ENCODE data around the gene PPP1R36.
"Not testable (repeated sequence)": the region's sequence is repeated elsewhere in the genome, so short reads cannot be mapped to it uniquely, and the experiment has no call there.

PPP1R36 gene

DNA sequence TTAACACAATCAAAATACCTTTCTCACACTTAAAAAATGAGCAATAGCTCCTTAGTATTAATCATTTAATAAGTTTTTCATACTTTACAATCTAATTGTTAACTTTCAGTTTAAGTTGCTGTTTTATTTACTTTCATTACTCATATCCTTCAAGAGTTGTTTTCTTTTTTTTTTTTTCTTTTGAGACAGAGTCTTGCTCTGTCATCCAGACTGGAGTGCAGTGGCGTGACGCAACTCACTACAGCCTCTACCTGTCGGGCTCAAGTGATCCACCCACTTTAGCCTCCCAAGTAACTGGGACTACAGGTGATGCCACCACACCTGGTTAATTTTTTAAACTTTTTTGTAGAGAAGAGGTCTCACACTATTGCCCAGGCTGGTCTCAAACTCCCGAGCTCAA is 29.1 kb upstream of the PPP1R36 start:
- DNase-seq, result no peak

GRCh38 chr14:64522591-64523355 is 27.0 kb upstream of the PPP1R36 start:
- no peak for DNase-seq

GRCh38 chr14:64525354-64525753 is 24.4 kb upstream of the PPP1R36 start:
- no peak for DNase-seq

DNA sequence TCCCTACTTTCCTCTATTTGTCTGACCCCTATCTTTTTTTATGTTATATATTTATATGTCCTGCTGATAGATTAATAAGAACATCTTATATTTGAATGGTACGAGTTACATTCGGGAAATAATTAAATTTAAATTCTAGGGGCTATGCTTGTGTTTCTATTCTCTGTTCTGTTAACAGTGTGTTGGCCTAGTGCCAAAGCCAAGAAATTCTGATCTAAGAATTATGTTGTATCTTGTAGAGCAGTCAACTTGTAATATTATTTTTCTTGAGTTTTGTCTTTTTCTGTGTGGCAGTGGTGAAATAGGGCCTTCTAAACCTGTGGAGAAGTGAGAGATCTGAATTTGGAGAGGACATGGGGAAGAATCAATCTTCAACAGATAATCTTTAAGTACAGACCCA is 18.2 kb upstream of the PPP1R36 start:
- DNase-seq, result no peak

DNA sequence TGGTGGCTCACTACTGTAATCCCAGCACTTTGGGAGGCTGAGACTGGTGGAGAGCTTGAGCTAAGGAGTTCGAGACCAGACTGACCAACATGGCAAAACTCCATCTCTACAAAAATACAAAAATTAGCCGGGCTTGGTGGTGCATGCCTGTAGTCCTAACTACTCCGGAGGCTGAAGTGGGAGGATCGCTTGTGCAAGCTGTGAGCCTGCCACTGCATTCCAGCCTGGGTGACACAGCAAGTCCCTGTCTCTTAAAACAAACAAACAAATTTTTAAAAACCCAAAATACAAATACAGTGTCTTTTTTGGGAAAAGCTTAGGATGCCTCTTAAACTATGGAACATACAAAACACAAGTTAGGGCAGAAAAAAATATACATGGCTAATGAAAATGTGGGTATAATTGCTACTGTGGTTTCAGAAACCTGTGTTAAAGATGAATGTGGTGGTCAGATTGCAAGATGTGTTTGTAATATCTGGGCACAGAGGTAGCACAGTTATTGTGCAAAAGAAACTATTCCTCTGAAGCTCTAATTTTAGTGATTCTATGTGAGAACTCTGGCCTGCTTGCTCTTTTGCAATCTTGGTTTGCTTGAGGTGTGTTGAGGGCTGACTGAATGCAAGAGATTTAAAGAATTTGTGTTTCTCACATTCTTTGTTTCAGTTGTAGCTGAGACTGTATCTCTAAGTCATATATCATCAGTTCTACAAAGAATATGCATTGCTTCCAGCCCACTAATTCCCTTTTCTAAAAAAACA is 13.1 kb upstream of the PPP1R36 start:
- DNase-seq, result no peak

DNA sequence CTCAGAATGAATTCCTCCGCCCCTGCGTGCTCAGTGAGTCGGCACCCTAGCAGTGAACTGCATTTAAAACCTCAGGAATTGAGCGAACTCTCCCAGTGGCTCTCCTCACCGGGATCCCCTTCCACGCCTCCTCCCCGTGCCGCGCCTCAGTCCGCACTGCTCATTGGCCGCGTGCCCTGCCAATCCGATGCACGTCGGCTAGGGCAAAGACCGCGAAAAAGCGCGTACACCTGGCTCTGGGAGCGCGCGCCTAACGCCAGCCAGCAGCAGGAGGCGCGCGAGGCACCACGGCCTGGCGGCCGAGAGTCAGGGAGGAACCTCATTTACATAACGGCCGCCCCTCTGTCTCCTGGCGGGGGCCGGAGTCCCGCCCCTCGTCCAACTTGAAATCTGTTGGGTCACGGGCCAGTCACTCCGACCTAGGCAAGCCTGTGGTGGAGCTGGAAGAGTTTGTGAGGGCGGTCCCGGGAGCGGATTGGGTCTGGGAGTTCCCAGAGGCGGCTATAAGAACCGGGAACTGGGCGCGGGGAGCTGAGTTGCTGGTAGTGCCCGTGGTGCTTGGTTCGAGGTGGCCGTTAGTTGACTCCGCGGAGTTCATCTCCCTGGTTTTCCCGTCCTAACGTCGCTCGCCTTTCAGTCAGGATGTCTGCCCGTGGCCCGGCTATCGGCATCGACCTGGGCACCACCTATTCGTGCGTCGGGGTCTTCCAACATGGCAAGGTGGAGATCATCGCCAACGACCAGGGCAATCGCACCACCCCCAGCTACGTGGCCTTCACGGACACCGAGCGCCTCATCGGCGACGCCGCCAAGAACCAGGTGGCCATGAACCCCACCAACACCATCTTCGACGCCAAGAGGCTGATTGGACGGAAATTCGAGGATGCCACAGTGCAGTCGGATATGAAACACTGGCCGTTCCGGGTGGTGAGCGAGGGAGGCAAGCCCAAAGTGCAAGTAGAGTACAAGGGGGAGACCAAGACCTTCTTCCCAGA is 9.3 kb upstream of the PPP1R36 start, which contains the start of gene HSPA2:
Gene HSPA2, plus strand, starts transcription at position 534 of the 995 bp plus-strand sequence. Its CDS starts 109 bp downstream, at position 643.
- DNase-seq, result peak; percentile 86

- no peak for DNase-seq
Observed at GRCh38 chr14:64541261-64541971, 8.3 kb upstream of the PPP1R36 start.

DNA sequence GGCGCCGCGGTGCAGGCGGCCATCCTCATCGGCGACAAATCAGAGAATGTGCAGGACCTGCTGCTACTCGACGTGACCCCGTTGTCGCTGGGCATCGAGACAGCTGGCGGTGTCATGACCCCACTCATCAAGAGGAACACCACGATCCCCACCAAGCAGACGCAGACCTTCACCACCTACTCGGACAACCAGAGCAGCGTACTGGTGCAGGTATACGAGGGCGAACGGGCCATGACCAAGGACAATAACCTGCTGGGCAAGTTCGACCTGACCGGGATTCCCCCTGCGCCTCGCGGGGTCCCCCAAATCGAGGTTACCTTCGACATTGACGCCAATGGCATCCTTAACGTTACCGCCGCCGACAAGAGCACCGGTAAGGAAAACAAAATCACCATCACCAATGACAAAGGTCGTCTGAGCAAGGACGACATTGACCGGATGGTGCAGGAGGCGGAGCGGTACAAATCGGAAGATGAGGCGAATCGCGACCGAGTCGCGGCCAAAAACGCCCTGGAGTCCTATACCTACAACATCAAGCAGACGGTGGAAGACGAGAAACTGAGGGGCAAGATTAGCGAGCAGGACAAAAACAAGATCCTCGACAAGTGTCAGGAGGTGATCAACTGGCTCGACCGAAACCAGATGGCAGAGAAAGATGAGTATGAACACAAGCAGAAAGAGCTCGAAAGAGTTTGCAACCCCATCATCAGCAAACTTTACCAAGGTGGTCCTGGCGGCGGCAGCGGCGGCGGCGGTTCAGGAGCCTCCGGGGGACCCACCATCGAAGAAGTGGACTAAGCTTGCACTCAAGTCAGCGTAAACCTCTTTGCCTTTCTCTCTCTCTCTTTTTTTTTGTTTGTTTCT is 7.6 kb upstream of the PPP1R36 start:
- DNase-seq, result no peak

GRCh38 chr14:64542836-64543201 is 6.9 kb upstream of the PPP1R36 start:
- no peak for DNase-seq

GRCh38 chr14:64544607-64545312 is 5.0 kb upstream of the PPP1R36 start:
- no peak for DNase-seq

DNA sequence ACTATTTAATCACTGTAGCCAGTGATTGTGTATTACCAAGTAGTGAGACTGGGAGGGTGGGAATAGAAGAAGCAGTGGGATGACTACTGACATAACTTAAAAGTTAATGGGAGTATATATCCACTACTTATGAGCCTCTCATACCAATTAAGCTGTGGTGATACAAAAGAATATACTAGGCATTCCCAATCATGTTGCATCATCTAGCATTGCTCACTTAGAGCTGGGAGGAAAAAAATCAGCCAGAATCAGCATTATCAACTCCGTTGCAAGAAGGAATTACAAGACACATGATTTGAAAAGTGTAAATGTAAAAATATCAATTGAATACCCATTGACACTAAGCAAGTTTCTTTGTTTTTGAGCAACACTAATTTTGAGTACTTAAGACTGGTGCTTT is 745 bp upstream of the PPP1R36 start:
- DNase-seq, result no peak

DNA sequence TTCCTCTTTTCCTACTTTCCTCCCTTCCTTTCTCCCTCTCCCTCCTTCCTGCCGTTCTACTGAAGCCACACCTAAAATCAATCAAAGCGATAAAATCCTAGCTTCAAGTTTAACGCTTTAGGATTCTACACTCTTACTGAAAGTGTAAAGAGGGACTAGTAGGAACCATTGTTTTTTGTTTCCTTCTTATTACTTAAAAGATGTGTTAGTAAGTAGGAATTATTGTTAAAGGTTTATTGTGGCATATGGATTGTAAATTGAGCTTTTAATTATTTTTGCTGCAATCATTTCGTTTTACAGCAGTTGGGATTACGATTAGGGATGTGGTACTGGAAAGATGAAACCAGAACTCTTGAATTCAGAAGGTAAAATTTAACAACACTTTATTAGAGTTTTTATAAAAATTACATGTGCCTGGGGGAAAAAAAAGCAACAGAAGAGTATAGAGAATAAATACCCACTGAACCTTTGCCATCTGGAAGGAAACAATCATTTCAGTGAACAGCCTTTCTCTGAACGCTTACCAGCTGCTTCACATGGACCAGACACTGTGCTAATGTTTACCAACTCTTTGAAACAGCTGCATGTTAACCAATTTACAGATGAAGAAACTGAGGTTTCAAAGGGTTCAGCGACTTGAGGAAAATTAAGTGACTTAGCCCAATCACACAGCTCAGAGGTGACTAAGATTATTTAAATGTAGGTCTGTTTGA is 1.0 kb downstream of the PPP1R36 start:
- DNase-seq, result peak; percentile 67

DNA sequence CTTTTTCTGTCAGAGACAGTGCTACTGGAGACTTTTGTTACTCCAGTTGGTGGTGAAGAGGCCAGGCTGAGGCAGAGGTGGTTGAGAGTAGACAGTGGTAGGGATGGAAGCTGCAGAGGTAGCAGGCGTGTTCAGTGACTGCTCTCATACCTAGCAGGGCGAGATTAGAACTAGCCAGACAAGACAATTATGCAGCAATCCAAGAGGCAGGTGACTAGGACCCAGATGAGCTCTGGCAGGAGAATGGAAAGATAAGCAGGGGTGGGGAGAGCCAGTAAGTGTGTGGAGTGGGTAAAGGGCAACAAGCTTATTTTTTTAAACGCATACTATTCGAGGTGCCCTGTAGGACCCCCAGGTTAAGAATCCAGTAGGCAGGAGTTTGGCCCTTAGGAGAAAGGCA is 4.8 kb downstream of the PPP1R36 start:
- DNase-seq, result no peak

GRCh38 chr14:64556526-64556925 is 6.8 kb downstream of the PPP1R36 start:
- no peak for DNase-seq

GRCh38 chr14:64558216-64558615 is 8.5 kb downstream of the PPP1R36 start:
- not testable (repeated sequence) for DNase-seq

DNA sequence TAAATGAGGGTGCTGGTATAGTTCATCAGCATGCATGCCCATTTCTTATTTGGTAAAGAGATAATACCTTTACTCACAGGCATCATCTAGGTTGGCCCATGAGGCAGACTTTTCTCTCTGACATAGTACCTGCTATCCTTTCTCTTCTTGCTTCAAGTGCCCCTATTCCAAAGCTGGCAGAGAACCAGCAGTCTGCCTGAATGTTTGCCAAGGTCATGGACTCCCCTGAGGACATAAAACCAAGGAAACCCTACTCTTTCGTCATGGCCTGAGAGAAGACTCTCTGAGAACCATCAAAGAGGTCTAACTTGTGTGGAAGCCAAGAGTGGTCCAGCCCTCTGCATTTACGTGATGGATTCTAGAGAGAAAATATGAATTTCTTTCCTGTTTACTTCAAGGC is 11.9 kb downstream of the PPP1R36 start:
- DNase-seq, result no peak

- no peak for DNase-seq
Observed at GRCh38 chr14:64562436-64562835, 12.7 kb downstream of the PPP1R36 start.

- DNase-seq, result no peak
Observed at GRCh38 chr14:64563696-64564095, 13.9 kb downstream of the PPP1R36 start.

- no peak for DNase-seq
Observed at GRCh38 chr14:64566651-64567122, 16.9 kb downstream of the PPP1R36 start.

GRCh38 chr14:64569138-64569631 is 19.4 kb downstream of the PPP1R36 start:
- no peak for DNase-seq
